Erythroblast (primary cell): Measurements from ENCODE around the gene ZXDC.

Experiments used
- DNase-seq, 2 experiments: peaks; one replicate each; lab custom pipeline; 2025; lab: John Stamatoyannopoulos, UW
- GATA1 ChIP-seq: IDR thresholded peaks from 2 replicates; pipeline ENCODE4 v1.6.1; 2011; ENCODE audit warnings: low read depth, mild to moderate bottlenecking, control low read depth, low read length, moderate library complexity
- POLR2A ChIP-seq: IDR thresholded peaks from 2 replicates; pipeline ENCODE4 v1.6.1; 2011; ENCODE audit warnings: mild to moderate bottlenecking, low read length

Gene ZXDC

GRCh38 chr3:126516152-126516935 lies 40.7 kb upstream of the ZXDC start:
- no peak for DNase-seq
- TF ChIP-seq GATA1 (no peak), POLR2A (no peak)

GRCh38 chr3:126515066-126515706 lies 39.5 kb upstream of the ZXDC start:
- TF ChIP-seq GATA1 = no peak
- TF ChIP-seq POLR2A = no peak
- no peak for DNase-seq

DNA sequence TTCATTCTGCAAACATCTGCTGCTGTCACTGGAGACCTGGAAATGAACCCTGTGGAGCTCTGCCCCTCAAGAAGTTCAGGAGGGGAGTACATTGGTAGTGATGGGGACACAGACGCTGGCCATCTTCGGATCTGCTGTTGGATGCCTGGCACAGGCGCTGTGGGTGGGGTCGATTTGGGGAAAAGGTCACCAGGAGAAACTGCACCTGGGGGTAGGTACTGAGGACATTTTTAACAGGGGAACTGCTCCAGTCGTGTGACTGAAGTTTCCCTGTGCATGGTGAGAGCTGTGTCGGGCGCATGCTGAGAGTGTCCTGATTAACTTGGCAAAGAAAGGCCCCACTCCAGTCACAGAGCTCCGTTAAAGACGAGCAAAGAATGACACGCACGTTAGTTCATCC lies 38.5 kb upstream of the ZXDC start:
- no peak for DNase-seq
- no peak for TF ChIP-seq GATA1
- TF ChIP-seq POLR2A = no peak

GRCh38 chr3:126512916-126513650 lies 37.4 kb upstream of the ZXDC start:
- TF ChIP-seq GATA1 (no peak), POLR2A (no peak)
- no peak for DNase-seq

DNA sequence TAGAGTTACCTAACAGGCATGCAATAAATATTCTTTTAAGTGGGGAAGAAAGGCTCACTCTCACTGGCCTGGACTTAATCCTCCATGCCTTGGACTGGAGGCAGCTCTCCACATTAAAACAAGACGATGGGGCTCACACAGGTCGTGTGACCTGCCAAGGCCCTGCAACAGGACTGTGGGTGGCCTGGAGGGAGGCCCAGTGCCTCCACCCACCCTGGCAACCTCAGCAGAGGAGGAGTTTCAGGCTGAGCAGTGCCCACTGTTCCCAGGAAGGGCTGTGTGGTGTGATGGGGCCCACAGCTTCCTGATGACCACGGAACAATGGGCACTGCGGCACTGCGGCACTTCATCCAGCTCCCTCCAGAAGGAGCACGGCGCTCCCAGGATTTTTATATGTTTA lies 36.3 kb upstream of the ZXDC start:
- no peak for DNase-seq
- no peak for TF ChIP-seq GATA1

DNA sequence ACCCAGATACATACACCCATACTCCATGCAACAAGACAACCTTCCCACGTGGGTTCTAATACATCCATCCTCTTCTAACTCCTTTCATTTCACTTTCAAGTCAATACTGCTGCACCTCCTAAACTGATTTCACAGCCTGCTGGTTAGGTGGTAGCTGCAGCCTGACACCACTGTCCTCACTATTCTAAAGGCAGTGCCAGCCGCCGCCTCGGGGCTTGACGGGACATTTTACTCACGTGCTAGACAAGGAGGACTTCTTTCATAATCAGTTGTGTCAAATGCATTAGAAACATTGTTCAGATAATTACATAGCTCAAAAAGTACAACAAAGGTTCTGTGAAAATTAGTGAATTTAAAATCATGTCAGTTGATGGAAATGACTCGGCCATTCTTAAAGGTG lies 35.6 kb upstream of the ZXDC start:
- no peak for DNase-seq
- TF ChIP-seq GATA1 (no peak), POLR2A (no peak)

DNA sequence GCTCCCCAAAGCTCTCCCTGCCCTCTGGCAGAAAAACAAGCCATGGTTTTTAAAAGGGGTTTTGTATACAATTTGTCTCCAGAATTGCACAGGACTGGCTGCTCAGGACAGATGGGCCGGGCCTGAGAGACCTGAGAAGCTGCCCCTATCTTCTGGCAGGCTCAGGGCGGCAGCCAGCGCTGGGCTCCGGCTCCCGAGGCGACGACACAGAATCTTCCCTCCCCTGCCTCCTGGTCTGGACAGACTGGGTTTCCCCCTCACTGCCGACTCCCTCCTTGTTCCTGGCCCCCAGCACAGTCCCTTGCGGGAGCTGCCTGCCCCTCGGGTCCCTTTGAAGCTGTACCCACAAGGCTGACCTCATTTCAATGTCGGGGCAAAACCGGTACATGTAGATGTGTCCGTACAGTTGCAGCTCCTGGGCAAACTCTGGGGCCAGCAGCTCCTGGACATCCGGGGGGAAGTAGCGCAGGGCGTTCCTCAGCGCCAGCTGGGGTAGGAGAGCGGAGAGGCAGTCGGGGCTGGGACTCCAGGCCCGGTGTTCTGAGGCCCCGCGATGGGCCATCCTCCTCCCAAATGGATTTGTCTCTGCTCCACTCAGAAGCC lies 34.7 kb upstream of the ZXDC start:
- DNase-seq = no peak
- TF ChIP-seq GATA1 = no peak
- TF ChIP-seq POLR2A = no peak

DNA sequence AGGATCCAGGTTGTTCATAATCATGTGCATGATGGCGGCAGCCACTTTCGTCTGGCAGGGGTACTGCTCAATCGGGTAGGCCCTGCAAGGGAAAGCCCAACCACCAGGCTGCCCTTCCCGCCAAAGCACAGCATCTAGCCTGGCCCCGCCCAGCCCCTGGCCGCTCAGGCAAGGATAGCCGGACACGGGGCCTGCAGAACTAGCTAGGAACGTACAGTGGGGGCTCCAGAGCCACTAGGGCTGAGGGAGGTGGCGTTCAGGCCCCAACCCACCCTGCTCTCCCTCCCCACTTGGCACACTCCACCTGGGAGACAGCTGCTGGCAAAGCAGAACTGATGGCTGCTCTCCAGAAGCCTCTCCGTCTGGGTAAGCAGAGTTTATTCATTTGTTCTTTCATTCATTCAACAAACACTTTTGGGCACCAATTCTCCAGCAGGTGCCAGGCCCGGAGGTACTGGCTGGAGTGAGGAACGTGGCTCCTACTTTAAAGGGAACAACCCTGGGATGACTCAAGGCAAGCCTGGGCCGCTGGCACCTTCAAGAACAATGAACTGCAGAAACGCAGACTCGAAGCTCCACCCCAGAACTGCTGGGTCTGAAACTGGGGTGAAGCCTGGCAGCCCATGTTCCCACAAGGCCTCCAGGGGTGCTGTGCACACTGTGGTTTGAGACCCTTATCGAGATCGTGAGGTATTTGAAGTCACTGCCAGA lies 34.1 kb upstream of the ZXDC start:
- DNase-seq = no peak
- TF ChIP-seq POLR2A = no peak
- no peak for TF ChIP-seq GATA1

GRCh38 chr3:126508564-126508964 lies 32.9 kb upstream of the ZXDC start:
- no peak for DNase-seq
- no peak for TF ChIP-seq POLR2A

- DNase-seq = no peak
- TF ChIP-seq POLR2A = no peak
- no peak for TF ChIP-seq GATA1
These were observed 32.2 kb upstream of the ZXDC start for GRCh38 chr3:126507886-126508285.

DNA sequence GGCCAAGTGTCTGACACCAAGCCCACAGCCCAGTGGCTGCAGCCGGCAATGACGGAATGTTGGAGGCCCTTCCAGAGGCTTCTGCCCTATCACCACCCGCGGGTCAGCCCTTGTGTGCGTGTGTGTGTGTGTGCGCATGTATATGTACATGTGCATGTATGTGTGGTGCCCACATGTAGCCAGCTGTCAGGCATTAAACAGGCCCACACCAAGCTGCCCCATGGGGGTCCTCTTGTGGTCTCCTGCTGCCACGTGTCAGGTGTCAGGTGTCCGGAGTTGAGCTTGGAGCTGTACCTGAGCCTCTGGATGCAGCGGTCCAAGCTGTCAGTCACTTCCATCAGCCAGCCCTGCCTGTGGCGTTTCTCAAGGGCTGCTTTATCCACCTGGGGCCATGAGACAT lies 28.0 kb upstream of the ZXDC start:
- DNase-seq = no peak
- no peak for TF ChIP-seq POLR2A
- TF ChIP-seq GATA1 = no peak

- DNase-seq = no peak
- TF ChIP-seq GATA1 (no peak), POLR2A (no peak)
These were observed 27.0 kb upstream of the ZXDC start for GRCh38 chr3:126502656-126503055.

GRCh38 chr3:126501736-126502135 lies 26.0 kb upstream of the ZXDC start:
- DNase-seq = no peak
- TF ChIP-seq GATA1 = no peak
